ENCODE data around the gene COL28A1. TPM values are rescaled to one million over a fixed set of nuclear protein-coding genes. Genes with fewer than 3 reads are reported as not detected.

COL28A1 gene
- total RNA-seq, 1 donor from 2014 or later = not detected

DNA sequence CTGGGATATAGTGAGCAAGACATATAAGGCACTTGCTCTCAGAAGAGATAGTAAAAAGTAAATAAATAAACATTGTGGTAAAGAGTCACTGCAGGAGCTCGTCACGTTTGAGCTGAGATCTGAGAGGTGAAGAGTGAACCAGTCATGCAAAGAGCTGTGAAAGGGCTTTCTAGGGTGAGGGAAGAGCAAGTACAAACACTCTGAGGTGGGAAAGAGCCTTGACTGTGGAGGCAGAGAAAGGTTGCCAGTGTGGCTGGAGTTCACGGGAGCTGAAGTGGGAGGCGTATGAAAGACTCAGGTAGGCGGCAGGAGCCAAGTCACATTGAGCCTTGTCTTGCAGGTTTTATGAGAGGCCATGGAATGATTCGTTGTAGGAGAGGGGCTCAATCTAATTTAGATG, 212.3 kb downstream of the COL28A1 start:
- no peak for DNase-seq (ENCODE audit: low spot score)
- Mint-ChIP-seq H3K27me3 (ENCODE audit: insufficient read depth) (peaks cover 1% of the 10 kb centered on the region), H3K4me1 (ENCODE audit: low read depth) (no peaks in the 10 kb centered on the region), H3K9me3 (no peaks in the 10 kb centered on the region), H3K4me3 (no peak overlapping the region), H3K36me3 (ENCODE audit: low read depth) (no peaks in the 10 kb centered on the region), H3K27ac (no peak overlapping the region)
- intact Hi-C loops (cut with micrococcal nuclease) = no loop called here

DNA sequence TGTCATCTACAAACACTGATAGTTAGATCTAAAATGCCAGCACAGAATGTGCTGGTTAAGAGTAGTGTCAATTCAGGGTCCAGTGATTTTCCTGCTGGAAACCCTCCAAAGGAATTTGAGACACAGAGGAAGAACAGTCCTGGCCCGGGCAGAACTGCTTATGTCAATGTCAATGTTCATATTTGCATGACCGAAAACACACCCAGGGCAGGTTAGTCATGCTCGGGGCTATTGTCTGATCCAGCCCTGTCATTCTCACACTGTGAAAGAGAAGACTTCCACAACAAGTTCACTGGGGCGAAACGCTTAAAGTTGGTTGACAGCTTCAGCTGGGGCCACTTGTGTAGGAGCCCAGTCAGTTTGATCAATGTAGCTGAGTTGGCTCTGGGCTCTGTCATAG, 214.0 kb downstream of the COL28A1 start:
- DNase-seq (ENCODE audit: low spot score) = no peak
- Mint-ChIP-seq H3K27me3 (ENCODE audit: insufficient read depth) (peaks cover 1% of the 10 kb centered on the region), H3K4me3 (no peak overlapping the region), H3K9me3 (no peaks in the 10 kb centered on the region), H3K36me3 (ENCODE audit: low read depth) (no peaks in the 10 kb centered on the region), H3K27ac (no peak overlapping the region), H3K4me1 (ENCODE audit: low read depth) (no peaks in the 10 kb centered on the region)
- intact Hi-C loops (cut with micrococcal nuclease) = no loop called here

DNA sequence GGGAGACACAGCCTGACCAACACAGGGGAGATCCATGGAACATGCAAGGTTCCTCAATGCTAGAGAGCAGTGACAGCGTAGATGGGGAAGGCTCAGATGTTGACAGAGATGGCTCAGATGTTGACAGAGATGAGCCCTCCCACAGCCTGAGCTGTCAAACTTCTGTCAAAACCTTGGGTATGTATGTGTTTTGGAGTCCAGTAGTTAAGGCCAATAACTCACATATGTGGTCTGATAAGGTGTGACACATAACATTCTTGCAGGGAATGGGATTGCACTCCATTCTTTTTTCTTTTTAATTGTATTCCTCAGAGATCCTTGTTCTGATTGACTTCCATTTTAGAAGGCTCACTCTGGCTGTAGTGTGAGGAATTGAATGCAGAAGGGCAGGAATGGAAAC, 217.1 kb downstream of the COL28A1 start:
- Mint-ChIP-seq H3K27ac (no peak overlapping the region), H3K4me1 (ENCODE audit: low read depth) (no peaks in the 10 kb centered on the region), H3K27me3 (ENCODE audit: insufficient read depth) (peaks cover 1% of the 10 kb centered on the region), H3K36me3 (ENCODE audit: low read depth) (no peaks in the 10 kb centered on the region), H3K4me3 (no peak overlapping the region), H3K9me3 (no peaks in the 10 kb centered on the region)
- no peak for DNase-seq (ENCODE audit: low spot score)
- intact Hi-C loops (cut with micrococcal nuclease) = no loop called here

DNA sequence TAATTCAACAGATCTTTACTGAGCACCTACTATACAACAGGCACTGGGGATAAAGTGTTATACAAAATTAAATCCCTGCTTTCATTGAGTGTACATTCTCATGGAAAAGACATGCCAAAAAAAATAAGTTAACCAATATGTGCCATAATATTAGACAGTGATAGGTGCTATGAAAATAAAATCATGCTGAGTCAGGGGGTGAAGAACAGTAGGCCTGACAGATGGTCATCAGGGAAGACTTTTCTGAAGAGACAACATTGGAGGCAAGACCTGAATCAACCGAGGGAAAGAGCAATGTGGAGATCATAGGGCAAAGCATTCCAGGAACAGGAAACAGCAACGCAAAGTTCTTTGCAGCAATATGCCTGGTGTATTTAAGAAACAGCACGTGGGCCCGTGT, 217.8 kb downstream of the COL28A1 start:
- intact Hi-C loops (cut with micrococcal nuclease) = no loop called here
- Mint-ChIP-seq H3K4me3 (no peak overlapping the region), H3K36me3 (ENCODE audit: low read depth) (no peaks in the 10 kb centered on the region), H3K9me3 (no peaks in the 10 kb centered on the region), H3K4me1 (ENCODE audit: low read depth) (no peaks in the 10 kb centered on the region), H3K27me3 (ENCODE audit: insufficient read depth) (peaks cover 1% of the 10 kb centered on the region), H3K27ac (no peak overlapping the region)
- no peak for DNase-seq (ENCODE audit: low spot score)

DNA sequence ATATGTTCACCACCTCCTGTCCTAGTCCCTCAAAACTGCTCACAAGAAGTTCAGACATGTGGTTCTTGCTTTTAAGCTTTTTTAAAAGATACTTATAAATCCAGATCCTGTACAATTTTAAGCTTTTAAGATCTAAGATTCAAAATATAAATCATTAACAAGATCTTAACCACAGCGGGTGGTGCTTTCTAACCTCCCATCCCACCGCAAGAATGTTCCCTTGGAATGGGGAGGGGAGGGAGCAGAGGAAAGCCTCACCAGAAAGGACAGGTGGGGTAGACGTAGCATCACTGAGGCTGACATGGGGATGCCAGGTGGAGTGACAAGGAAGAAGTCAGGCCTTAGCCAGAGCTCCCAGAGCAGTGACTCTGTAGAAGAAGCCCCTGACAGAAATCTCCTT, 219.8 kb downstream of the COL28A1 start:
- no peak for DNase-seq (ENCODE audit: low spot score)
- H3K4me1 Mint-ChIP-seq (ENCODE audit: low read depth) = no peaks in the 10 kb centered on the region
- no peak overlapping the region for H3K27ac Mint-ChIP-seq
- no peak overlapping the region for H3K4me3 Mint-ChIP-seq
- no peaks in the 10 kb centered on the region for H3K36me3 Mint-ChIP-seq (ENCODE audit: low read depth)
- H3K9me3 Mint-ChIP-seq = no peaks in the 10 kb centered on the region
- intact Hi-C loops (cut with micrococcal nuclease) = no loop called here
- no peaks in the 10 kb centered on the region for H3K27me3 Mint-ChIP-seq (ENCODE audit: insufficient read depth)

DNA sequence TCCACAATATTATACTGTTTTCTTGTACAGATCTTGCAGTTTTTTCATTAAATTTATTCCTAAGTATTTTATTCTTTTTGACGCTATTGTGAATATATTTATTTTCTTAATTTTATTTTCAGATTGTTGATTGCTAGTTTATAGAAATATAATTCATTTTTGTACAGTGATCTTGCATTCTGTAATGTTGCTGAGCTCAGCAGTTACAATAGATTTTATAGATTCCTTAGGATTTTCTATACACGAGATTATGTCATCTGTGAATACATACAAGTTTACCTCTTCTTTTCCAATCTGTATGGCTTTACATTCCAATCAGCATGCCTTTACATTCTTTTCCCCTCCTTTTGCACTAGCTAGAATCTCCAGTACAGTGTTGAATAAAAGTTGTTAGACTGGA, 223.3 kb downstream of the COL28A1 start:
- H3K4me3 Mint-ChIP-seq = no peak overlapping the region
- no peak overlapping the region for H3K27ac Mint-ChIP-seq
- no peaks in the 10 kb centered on the region for H3K4me1 Mint-ChIP-seq (ENCODE audit: low read depth)
- intact Hi-C loops (cut with micrococcal nuclease) = no loop called here
- H3K27me3 Mint-ChIP-seq (ENCODE audit: insufficient read depth) = no peaks in the 10 kb centered on the region
- DNase-seq (ENCODE audit: low spot score) = no peak
- H3K9me3 Mint-ChIP-seq = no peaks in the 10 kb centered on the region
- H3K36me3 Mint-ChIP-seq (ENCODE audit: low read depth) = no peaks in the 10 kb centered on the region

DNA sequence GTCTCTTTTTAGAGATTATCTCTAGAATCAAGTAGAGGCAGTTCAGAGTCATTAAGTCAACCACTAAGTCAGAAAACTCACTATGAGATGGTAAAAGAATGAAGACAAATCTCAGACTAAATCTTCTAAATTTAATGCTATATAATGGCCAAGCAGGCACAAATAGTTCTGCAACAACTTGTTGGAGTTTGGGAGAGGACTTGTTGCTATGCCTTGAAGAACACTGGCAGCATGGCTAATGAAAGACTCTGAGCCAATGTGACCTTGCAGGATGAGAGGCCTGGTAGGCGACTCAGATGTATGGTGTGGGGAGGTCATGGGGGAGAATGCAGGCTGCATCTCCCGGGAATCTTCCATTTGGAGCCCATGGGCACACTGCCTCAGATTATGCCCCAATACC, 224.7 kb downstream of the COL28A1 start:
- Mint-ChIP-seq H3K4me3 (no peak overlapping the region), H3K27ac (no peak overlapping the region), H3K9me3 (no peaks in the 10 kb centered on the region), H3K36me3 (ENCODE audit: low read depth) (no peaks in the 10 kb centered on the region), H3K27me3 (ENCODE audit: insufficient read depth) (no peaks in the 10 kb centered on the region), H3K4me1 (ENCODE audit: low read depth) (no peaks in the 10 kb centered on the region)
- no peak for DNase-seq (ENCODE audit: low spot score)
- intact Hi-C loops (cut with micrococcal nuclease) = no loop called here

DNA sequence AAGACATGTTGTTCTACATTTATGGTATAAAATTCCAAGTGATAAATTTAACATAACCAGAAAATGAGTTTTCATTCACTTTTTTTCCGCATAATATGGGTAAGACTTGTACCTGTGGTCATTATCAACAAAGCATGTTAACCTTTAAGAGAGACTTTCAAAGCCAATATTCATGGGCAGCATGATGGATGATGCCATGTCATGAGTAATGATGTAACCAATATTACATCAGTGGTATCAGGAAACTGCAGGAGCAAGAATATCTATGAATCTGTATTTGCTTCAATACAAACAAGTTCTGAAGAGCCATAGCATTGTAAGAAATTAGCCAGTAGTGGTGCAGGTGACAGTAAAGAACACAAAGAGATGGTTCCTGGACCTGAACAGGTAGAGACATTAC, 226.5 kb downstream of the COL28A1 start:
- intact Hi-C loops (cut with micrococcal nuclease) = no loop called here
- Mint-ChIP-seq H3K4me3 (no peak overlapping the region), H3K27ac (no peak overlapping the region), H3K27me3 (ENCODE audit: insufficient read depth) (peaks cover 2% of the 10 kb centered on the region), H3K36me3 (ENCODE audit: low read depth) (no peaks in the 10 kb centered on the region), H3K4me1 (ENCODE audit: low read depth) (no peaks in the 10 kb centered on the region), H3K9me3 (no peaks in the 10 kb centered on the region)
- no peak for DNase-seq (ENCODE audit: low spot score)

Other genes starting within 250 kb of the COL28A1 start
- 29.6 and 31.6 TPM in 2 replicates for gene MIOS, start 31.0 kb upstream of the COL28A1 start, total RNA-seq
- 13.6 and 14.2 TPM in 2 replicates for gene UMAD1, start 104.9 kb upstream of the COL28A1 start, total RNA-seq
- 106 and 110 TPM in 2 replicates for gene RPA3, start 182.7 kb upstream of the COL28A1 start, total RNA-seq